ENCODE results near the gene OR2G3.

DNA sequence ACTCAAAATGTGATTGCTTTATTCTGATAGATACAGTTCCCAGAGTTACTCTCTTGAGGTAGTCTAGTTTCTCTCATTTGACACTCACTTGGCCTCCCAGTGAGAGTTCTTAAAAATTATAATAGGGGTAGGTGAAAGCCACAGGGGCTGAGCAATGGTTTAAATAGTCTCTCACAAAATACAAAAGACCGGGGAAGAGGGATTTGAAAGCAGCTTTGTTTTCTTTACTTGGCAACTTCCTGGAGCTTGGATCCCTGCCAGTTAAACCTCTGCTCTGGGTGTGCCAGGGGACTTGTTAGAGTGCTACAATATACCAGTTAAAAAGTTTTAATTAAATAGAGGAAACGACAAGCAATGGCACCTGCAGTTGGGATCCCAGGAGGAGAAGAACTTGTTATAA, 42.5 kb downstream of the OR2G3 start:
- TF ChIP-seq POLR2A (IDR thresholded peaks at IDR 0.05): no peak
- TF ChIP-seq, protein P1, sequence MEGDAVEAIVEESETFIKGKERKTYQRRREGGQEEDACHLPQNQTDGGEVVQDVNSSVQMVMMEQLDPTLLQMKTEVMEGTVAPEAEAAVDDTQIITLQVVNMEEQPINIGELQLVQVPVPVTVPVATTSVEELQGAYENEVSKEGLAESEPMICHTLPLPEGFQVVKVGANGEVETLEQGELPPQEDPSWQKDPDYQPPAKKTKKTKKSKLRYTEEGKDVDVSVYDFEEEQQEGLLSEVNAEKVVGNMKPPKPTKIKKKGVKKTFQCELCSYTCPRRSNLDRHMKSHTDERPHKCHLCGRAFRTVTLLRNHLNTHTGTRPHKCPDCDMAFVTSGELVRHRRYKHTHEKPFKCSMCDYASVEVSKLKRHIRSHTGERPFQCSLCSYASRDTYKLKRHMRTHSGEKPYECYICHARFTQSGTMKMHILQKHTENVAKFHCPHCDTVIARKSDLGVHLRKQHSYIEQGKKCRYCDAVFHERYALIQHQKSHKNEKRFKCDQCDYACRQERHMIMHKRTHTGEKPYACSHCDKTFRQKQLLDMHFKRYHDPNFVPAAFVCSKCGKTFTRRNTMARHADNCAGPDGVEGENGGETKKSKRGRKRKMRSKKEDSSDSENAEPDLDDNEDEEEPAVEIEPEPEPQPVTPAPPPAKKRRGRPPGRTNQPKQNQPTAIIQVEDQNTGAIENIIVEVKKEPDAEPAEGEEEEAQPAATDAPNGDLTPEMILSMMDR (IDR thresholded peaks at IDR 0.05): no peak
